HG03159 (cell line): Measurements from ENCODE around the gene C2orf78.

Source experiments
- ATAC-seq: cut with Tn5 transposase; IDR thresholded peaks from one replicate; pipeline ENCODE4 v1.9.1; 2021; ENCODE audit warnings: mild to moderate bottlenecking, moderate library complexity; ENCODE audit not compliant: unreplicated experiment

C2orf78 gene

GRCh38 chr2:73836141-73836943 lies 52.4 kb downstream of the C2orf78 start:
- ATAC-seq = no peak

- ATAC-seq = no peak
Measured at GRCh38 chr2:73837847-73838585, 54.0 kb downstream of the C2orf78 start.

- ATAC-seq = no peak
Measured at GRCh38 chr2:73838889-73839534, 55.0 kb downstream of the C2orf78 start.

GRCh38 chr2:73839653-73840411 lies 55.8 kb downstream of the C2orf78 start:
- no peak for ATAC-seq

- ATAC-seq = no peak
Measured at GRCh38 chr2:73841912-73842738, 58.1 kb downstream of the C2orf78 start.

GRCh38 chr2:73842739-73843019 lies 58.7 kb downstream of the C2orf78 start:
- no peak for ATAC-seq

GRCh38 chr2:73844087-73844486 lies 60.1 kb downstream of the C2orf78 start:
- no peak for ATAC-seq

GRCh38 chr2:73850009-73850408 lies 66.0 kb downstream of the C2orf78 start:
- no peak for ATAC-seq

- ATAC-seq = no peak
Measured at GRCh38 chr2:73851274-73851673, 67.3 kb downstream of the C2orf78 start.

GRCh38 chr2:73852020-73852419 lies 68.0 kb downstream of the C2orf78 start:
- no peak for ATAC-seq

- no peak for ATAC-seq
Measured at GRCh38 chr2:73855526-73855925, 71.5 kb downstream of the C2orf78 start.

- no peak for ATAC-seq
Measured at GRCh38 chr2:73856214-73856613, 72.2 kb downstream of the C2orf78 start.

GRCh38 chr2:73859721-73860586 lies 76.0 kb downstream of the C2orf78 start:
- no peak for ATAC-seq

- ATAC-seq = no peak
Measured at GRCh38 chr2:73862987-73863386, 79.0 kb downstream of the C2orf78 start.
